Esophagus squamous epithelium (tissue), 4 donors: ENCODE data around the gene PGBD5.

Source experiments
- CTCF ChIP-seq, 6 experiments: fragments of 450-650 bp in 4 of 6; fragments of 200-600 bp in 2 of 6; sonication (generic) in 2 of 6; IDR thresholded peaks; one replicate each; pipeline ENCODE4 v1.5.1; 2016 to 2019; ENCODE audit warnings: antibody characterized with exemption in 6 of 6, mild to moderate bottlenecking in 4 of 6, moderate library complexity in 4 of 6
- POLR2A ChIP-seq, 4 donors: fragments of 450-650 bp; IDR thresholded peaks; one replicate each; pipeline ENCODE4 v1.6.1; 2017; ENCODE audit warnings: antibody characterized with exemption in 4 of 4, mild to moderate bottlenecking in 4 of 4, moderate library complexity in 3 of 4

- TF ChIP-seq POLR2A (IDR thresholded peaks at IDR 0.05) (no peak), CTCF (IDR thresholded peaks at IDR 0.05) (no peak)
Measured at GRCh38 chr1:230366504-230366915, 59.6 kb downstream of the PGBD5 start.
